Tibial nerve (tissue), 4 donors: Measurements from ENCODE around the gene AKAP5.

Experiments used
- EP300 ChIP-seq, 2 donors: sonication (generic); formaldehyde crosslinking; IDR thresholded peaks; one replicate each; pipeline ENCODE4 v1.6.1; 2017; ENCODE audit warnings: antibody characterized with exemption in 2 of 2, mild to moderate bottlenecking in 1 of 2
- POLR2A ChIP-seq, 2 donors: fragments of 450-650 bp; IDR thresholded peaks; one replicate each; pipeline ENCODE4 v1.6.1; 2017; ENCODE audit warnings: antibody characterized with exemption in 2 of 2, mild to moderate bottlenecking in 2 of 2, moderate library complexity in 2 of 2
- TF ChIP-seq, protein P1 (sequence below), 5 experiments: fragments of 200-600 bp in 3 of 5; fragments of 450-650 bp in 2 of 5; sonication (generic) in 3 of 5; IDR thresholded peaks; one replicate each; pipeline ENCODE4 v1.5.1; 2016 to 2019; ENCODE audit warnings: antibody characterized with exemption in 5 of 5, mild to moderate bottlenecking in 3 of 5, moderate library complexity in 2 of 5

- TF ChIP-seq EP300 (IDR thresholded peaks at IDR 0.05) (no peak), POLR2A (IDR thresholded peaks at IDR 0.05) (no peak)
- TF ChIP-seq, protein P1, sequence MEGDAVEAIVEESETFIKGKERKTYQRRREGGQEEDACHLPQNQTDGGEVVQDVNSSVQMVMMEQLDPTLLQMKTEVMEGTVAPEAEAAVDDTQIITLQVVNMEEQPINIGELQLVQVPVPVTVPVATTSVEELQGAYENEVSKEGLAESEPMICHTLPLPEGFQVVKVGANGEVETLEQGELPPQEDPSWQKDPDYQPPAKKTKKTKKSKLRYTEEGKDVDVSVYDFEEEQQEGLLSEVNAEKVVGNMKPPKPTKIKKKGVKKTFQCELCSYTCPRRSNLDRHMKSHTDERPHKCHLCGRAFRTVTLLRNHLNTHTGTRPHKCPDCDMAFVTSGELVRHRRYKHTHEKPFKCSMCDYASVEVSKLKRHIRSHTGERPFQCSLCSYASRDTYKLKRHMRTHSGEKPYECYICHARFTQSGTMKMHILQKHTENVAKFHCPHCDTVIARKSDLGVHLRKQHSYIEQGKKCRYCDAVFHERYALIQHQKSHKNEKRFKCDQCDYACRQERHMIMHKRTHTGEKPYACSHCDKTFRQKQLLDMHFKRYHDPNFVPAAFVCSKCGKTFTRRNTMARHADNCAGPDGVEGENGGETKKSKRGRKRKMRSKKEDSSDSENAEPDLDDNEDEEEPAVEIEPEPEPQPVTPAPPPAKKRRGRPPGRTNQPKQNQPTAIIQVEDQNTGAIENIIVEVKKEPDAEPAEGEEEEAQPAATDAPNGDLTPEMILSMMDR (IDR thresholded peaks at IDR 0.05): no peak
Measured at GRCh38 chr14:64439141-64439540, 26.2 kb upstream of the AKAP5 start.
